Cerebellar nuclear complex (tissue), 1 donor: ENCODE data around the gene SPIC.

Experiments
- DNase-seq, 2 experiments: peaks; one replicate each; lab custom pipeline; 2025; lab: John Stamatoyannopoulos, UW

The SPIC gene

DNA sequence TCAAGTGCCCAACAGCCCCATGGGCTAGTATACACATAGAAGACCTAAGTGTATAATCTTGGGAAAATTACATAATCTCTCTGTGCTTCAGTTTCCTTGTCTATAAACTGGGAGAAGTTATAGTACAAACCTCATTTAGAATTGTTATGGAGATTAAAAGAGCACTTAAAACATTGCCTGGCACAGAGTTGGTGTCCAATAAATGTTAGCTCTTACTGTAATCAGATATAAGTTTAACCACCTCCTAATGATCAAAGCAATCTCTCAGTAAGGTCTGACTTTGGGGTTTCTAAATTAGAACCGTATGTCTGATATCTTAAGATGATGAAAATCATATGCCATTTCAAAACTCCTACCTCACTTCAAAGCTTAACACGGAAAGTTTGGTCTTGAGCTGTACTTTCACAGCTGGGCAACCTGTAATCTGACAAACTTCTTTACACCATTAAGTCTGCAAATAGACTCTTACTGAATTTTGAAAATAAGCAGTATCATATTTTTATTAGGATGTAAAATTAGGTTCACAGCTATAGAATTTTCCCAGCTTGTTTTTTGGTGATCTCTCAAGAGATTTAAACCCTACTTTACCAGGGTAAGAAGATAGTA is 61.0 kb downstream of the SPIC start:
- no peak for DNase-seq
